CD14-positive monocyte (primary cell): ENCODE results near the gene FAM168A. TPM values are rescaled to one million over a fixed set of nuclear protein-coding genes. Genes with fewer than 3 reads are reported as not detected.

Experiments
- DNase-seq, 3 donors: peaks; one replicate each; pipeline ENCODE4 v3.0.0-alpha.2; 2011 to 2022
- H2AFZ ChIP-seq: 2 replicates; pipeline ENCODE4 v1.6.0; 2012; ENCODE audit warnings: mild to moderate bottlenecking, low read depth, low read length, inconsistent platforms; ENCODE audit not compliant: insufficient read depth, poor library complexity, severe bottlenecking
- H3K27ac ChIP-seq, 2 donors: 1 replicate in 1 of 2; 2 replicates in 1 of 2; pipeline ENCODE4 v1.5.1; 2012 to 2013; ENCODE audit warnings: low read length in 2 of 2, control low read depth in 1 of 2, inconsistent platforms in 1 of 2, low read depth in 1 of 2, mild to moderate bottlenecking in 1 of 2
- H3K27me3 ChIP-seq, 2 donors: one replicate each; pipeline versions ENCODE4 v1.6.0 to v1.6.1; 2011 to 2013; ENCODE audit warnings: low read length in 2 of 2; ENCODE audit not compliant: control insufficient read depth in 2 of 2, insufficient read depth in 2 of 2
- H3K36me3 ChIP-seq, 2 donors: replicated peaks in 1 of 2; 1 replicate in 1 of 2; 2 replicates in 1 of 2; pipeline versions ENCODE4 v1.5.1 to v1.6.1; 2012 to 2013; ENCODE audit warnings: low read length in 2 of 2, control low read depth in 1 of 2, inconsistent platforms in 1 of 2, mild to moderate bottlenecking in 1 of 2; ENCODE audit not compliant: insufficient read depth in 2 of 2, control insufficient read depth in 1 of 2
- H3K4me1 ChIP-seq, 2 donors: 1 replicate in 1 of 2; 2 replicates in 1 of 2; pipeline versions ENCODE4 v1.5.1 to v1.6.1; 2012 to 2013; ENCODE audit warnings: low read length in 2 of 2, control low read depth in 1 of 2, inconsistent platforms in 1 of 2, mild to moderate bottlenecking in 1 of 2, moderate library complexity in 1 of 2; ENCODE audit not compliant: insufficient read depth in 2 of 2, control insufficient read depth in 1 of 2
- H3K4me2 ChIP-seq: replicated peaks from 2 replicates; pipeline ENCODE3; 2012; ENCODE audit warnings: low read length, moderate library complexity, mild to moderate bottlenecking; ENCODE audit not compliant: poor library complexity, severe bottlenecking; ENCODE audit errors: extremely low read depth
- H3K4me3 ChIP-seq, 3 experiments: fragments of 200-600 bp in 1 of 3; sonication (generic) in 1 of 3; replicated peaks in 1 of 3; 1 replicate in 2 of 3; 2 replicates in 1 of 3; pipeline ENCODE4 v1.5.1; 2011 to 2013; ENCODE audit warnings: low read length in 3 of 3, mild to moderate bottlenecking in 3 of 3, control low read depth in 2 of 3, low read depth in 2 of 3, inconsistent platforms in 1 of 3, moderate library complexity in 1 of 3
- H3K79me2 ChIP-seq: 2 replicates; pipeline ENCODE4 v1.6.0; 2012; ENCODE audit warnings: mild to moderate bottlenecking, control low read depth, inconsistent platforms, low read length, moderate library complexity; ENCODE audit not compliant: insufficient read depth
- H3K9ac ChIP-seq: 2 replicates; pipeline ENCODE4 v1.6.0; 2017; ENCODE audit warnings: low read length, mild to moderate bottlenecking; ENCODE audit not compliant: insufficient read depth, poor library complexity, severe bottlenecking
- H3K9me3 ChIP-seq, 2 donors: replicated peaks in 1 of 2; 1 replicate in 1 of 2; 2 replicates in 1 of 2; pipeline versions ENCODE4 v1.5.1 to v1.6.1; 2012 to 2013; ENCODE audit warnings: low read length in 2 of 2, control low read depth in 1 of 2; ENCODE audit not compliant: control insufficient read depth in 1 of 2, insufficient read depth in 1 of 2
- H4K20me1 ChIP-seq: 2 replicates; pipeline ENCODE4 v1.6.0; 2012; ENCODE audit warnings: mild to moderate bottlenecking, low read length, control low read depth, moderate library complexity; ENCODE audit not compliant: insufficient read depth
- H3K27ac Mint-ChIP-seq, 7 donors: one replicate each; pipeline ENCODE4 v1.8.0; 2020; ENCODE audit warnings: mild to moderate bottlenecking in 7 of 7, mixed read lengths in 7 of 7, moderate library complexity in 6 of 7, inconsistent platforms in 2 of 7
- H3K27me3 Mint-ChIP-seq, 3 donors: one replicate each; pipeline ENCODE4 v1.8.0; 2021 to 2022; ENCODE audit warnings: low read depth in 3 of 3, mild to moderate bottlenecking in 3 of 3, mixed read lengths in 3 of 3, moderate library complexity in 3 of 3, inconsistent platforms in 1 of 3
- H3K36me3 Mint-ChIP-seq, 2 donors: one replicate each; pipeline ENCODE4 v1.8.0; 2020; ENCODE audit warnings: mixed read lengths in 2 of 2, inconsistent platforms in 1 of 2, mild to moderate bottlenecking in 1 of 2
- H3K4me1 Mint-ChIP-seq: one replicate; pipeline ENCODE4 v1.8.0; 2020; ENCODE audit warnings: mild to moderate bottlenecking, mixed read lengths
- H3K4me3 Mint-ChIP-seq, 2 donors: one replicate each; pipeline ENCODE4 v1.8.0; 2020; ENCODE audit warnings: mild to moderate bottlenecking in 2 of 2, mixed read lengths in 2 of 2, moderate library complexity in 1 of 2
- H3K9me3 Mint-ChIP-seq, 7 donors: one replicate each; pipeline ENCODE4 v1.8.0; 2020 to 2022; ENCODE audit warnings: mixed read lengths in 7 of 7, mild to moderate bottlenecking in 6 of 7, moderate library complexity in 6 of 7, inconsistent platforms in 2 of 7
- CTCF ChIP-seq: fragments of 200-600 bp; IDR thresholded peaks from one replicate; pipeline ENCODE4 v1.8.0; 2022; ENCODE audit warnings: antibody characterized with exemption, mild to moderate bottlenecking
- WGBS: methylation state at CpG from one replicate; pipeline ENCODE4 v1.1.5; 2013; ENCODE audit warnings: missing lambda C conversion rate; ENCODE audit not compliant: insufficient coverage; 5-methylcytosine and 5-hydroxymethylcytosine counted together
- intact Hi-C, 2 donors: fragments of 100-400 bp; cut with micrococcal nuclease; formaldehyde crosslinking; loops; one replicate each; pipeline versions ENCODE4 v1.15.0 to v1.15.1; 2023
- polyA plus RNA-seq, 3 donors: library from polyadenylated mRNA; depleted of rRNA in 1 of 3; unstranded in 2 of 3; stranded (reverse) in 1 of 3; fragments of 300-500 nt in 2 of 3; fragments of >200 nt in 1 of 3; fragmentation: Illumina TruSeq in 2 of 3; gene quantifications; 1 replicate in 2 of 3; 2 replicates in 1 of 3; pipeline ENCODE4 v1.2.3, GENCODE V29; 2012 to 2021

FAM168A gene
- polyA plus RNA-seq, 3 donors: 1.4 to 13.3 (median 2.1) TPM

DNA sequence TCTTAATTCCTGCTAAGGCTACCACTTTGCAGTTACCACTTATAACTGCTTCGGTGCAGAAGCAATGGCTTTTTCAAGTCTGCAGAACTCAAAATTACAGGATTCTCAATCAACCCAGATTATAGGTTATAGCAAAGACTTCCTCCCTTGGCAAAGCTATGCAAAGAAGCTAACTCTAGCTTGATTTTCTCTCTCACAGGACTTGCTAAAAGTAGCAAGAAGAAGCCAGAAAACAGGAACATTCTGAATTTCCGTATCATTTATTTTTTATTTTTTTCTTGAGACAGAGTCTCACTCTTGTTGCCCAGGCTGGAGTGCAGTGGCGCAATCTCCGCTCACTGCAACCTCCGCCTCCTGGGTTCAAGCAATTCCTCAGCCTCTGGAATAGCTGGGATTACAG lies 37.8 kb upstream of the FAM168A start:
- peaks cover 0 to 8% (median 4%) of the 10 kb centered on the region in 7 donors for H3K9me3 Mint-ChIP-seq
- WGBS: 72% methylated on average over 3 of the region's 5 CpGs
- no peak overlapping the region for H3K9ac ChIP-seq
- TF ChIP-seq CTCF: no peak
- H3K27ac ChIP-seq: no peak overlapping the region
- H3K9me3 ChIP-seq: peaks cover 0 to 4% of the 10 kb centered on the region in 2 donors
- no peak overlapping the region for H3K4me2 ChIP-seq
- no peak overlapping the region for H3K4me3 Mint-ChIP-seq
- no peaks in the 10 kb centered on the region for H3K36me3 ChIP-seq
- no peaks in the 10 kb centered on the region for H3K36me3 Mint-ChIP-seq
- intact Hi-C loops: no loop called here
- no peak overlapping the region for H3K4me3 ChIP-seq
- H3K4me1 Mint-ChIP-seq: peaks cover 10% of the 10 kb centered on the region
- no peak for DNase-seq
- no peaks in the 10 kb centered on the region for H3K4me1 ChIP-seq
- H4K20me1 ChIP-seq: no peaks in the 10 kb centered on the region
- no peak overlapping the region for H2AFZ ChIP-seq
- H3K27me3 Mint-ChIP-seq: peaks cover 1 to 6% (median 5%) of the 10 kb centered on the region in 3 donors
- no peak overlapping the region for H3K27ac Mint-ChIP-seq
- no peaks in the 10 kb centered on the region for H3K79me2 ChIP-seq
- H3K27me3 ChIP-seq: no peaks in the 10 kb centered on the region

- peaks cover 0 to 8% (median 4%) of the 10 kb centered on the region in 7 donors for H3K9me3 Mint-ChIP-seq
- no peak overlapping the region for H3K4me2 ChIP-seq
- no peaks in the 10 kb centered on the region for H3K27me3 ChIP-seq
- no peaks in the 10 kb centered on the region for H3K79me2 ChIP-seq
- H2AFZ ChIP-seq: no peak overlapping the region
- peaks cover 0 to 4% (median 3%) of the 10 kb centered on the region in 3 donors for H3K27me3 Mint-ChIP-seq
- peaks cover 11% of the 10 kb centered on the region for H3K4me1 Mint-ChIP-seq
- H4K20me1 ChIP-seq: no peaks in the 10 kb centered on the region
- no peak for DNase-seq
- H3K4me3 Mint-ChIP-seq: no peak overlapping the region
- TF ChIP-seq CTCF: no peak
- no peaks in the 10 kb centered on the region for H3K36me3 ChIP-seq
- intact Hi-C loops: no loop called here
- H3K36me3 Mint-ChIP-seq: no peaks in the 10 kb centered on the region
- H3K4me3 ChIP-seq: no peak overlapping the region
- no peak overlapping the region for H3K27ac ChIP-seq
- H3K9me3 ChIP-seq: peaks cover 0 to 4% of the 10 kb centered on the region in 2 donors
- H3K27ac Mint-ChIP-seq: no peak overlapping the region
- no peaks in the 10 kb centered on the region for H3K4me1 ChIP-seq
- 20% methylated on average over 1 of the region's 2 CpGs for WGBS
- no peak overlapping the region for H3K9ac ChIP-seq
Observed at GRCh38 chr11:73633999-73634398, 36.1 kb upstream of the FAM168A start.
